Stimulated activated CD8-positive, alpha-beta memory T cell treated with anti-CD3 and anti-CD28 coated beads, Interleukin-2, amount 100 ng/mL, for 1 hour (primary cell): ENCODE results near the gene ZCWPW1.
"Not testable (repeated sequence)": the region's sequence is repeated elsewhere in the genome, so short reads cannot be mapped to it uniquely, and the experiment has no call there.

Experiments used
- DNase-seq, 2 donors: peaks; one replicate each; pipeline ENCODE4 v3.0.0-alpha.2; 2020; ENCODE audit warnings: low read depth in 2 of 2

The ZCWPW1 gene

DNA sequence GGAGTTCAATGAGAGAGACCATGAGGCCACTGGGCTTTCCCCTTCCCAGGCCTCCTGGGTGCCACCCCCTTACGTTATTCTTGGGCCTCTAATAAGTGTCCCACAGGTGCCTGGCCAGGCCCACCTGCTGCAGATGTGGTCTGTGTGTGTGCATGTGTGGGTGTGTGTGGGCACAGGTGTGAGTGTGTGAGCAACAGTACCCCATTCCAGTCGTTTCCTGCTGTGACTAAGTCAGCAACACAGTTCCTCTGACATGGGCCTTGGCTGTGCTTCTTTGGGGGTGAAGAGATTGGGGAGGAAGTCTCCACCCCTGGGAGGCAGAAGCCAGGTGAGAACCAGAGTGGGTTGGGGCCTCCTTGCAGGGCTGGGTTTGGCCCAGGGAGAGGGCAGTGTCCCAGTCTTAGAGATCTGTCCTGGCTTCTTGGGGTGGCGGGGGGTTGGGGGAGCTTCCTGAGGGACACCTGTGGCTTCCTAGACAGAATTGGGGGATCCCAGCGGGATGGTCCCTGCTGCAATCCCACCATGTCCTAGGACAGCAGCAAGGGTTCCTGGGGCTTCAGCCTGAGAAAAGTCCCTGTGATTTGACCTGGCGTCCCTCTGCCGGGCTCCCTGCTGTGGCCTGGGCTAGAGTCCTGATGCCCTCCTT, 74.7 kb downstream of the ZCWPW1 start:
- no peak for DNase-seq

DNA sequence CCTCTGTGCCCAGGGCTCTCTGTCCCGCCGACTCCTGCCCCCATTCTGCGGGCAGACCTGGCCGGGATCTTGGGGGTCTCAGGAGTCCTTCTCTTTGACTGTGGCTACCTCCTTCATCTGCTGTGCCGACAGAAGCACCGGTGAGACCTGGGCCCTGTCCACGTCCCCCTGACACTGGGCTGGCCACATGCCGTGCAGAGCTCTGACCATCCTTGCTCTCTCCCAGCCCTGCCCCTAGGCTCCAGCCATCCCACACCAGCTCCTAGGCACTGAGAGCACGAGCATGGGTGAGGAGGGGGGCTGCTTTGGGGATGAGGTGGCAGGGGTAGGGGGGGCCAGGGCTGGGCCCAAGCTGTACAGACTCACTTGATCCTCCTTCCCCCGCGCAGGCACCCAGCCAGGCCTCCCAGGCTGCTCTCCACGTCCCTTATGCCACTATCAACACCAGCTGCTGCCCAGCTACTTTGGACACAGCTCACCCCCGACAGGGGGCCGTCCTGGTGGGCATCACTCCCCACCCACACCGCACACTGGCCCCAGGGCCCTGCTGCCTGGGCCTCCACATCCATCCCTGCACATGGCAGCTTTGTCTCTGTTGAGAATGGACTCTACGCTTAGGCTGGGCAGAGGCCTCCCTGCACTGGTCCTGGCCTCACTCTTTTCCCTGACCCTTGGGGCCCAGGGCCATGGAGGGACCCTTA, 75.4 kb downstream of the ZCWPW1 start:
- no peak for DNase-seq

DNA sequence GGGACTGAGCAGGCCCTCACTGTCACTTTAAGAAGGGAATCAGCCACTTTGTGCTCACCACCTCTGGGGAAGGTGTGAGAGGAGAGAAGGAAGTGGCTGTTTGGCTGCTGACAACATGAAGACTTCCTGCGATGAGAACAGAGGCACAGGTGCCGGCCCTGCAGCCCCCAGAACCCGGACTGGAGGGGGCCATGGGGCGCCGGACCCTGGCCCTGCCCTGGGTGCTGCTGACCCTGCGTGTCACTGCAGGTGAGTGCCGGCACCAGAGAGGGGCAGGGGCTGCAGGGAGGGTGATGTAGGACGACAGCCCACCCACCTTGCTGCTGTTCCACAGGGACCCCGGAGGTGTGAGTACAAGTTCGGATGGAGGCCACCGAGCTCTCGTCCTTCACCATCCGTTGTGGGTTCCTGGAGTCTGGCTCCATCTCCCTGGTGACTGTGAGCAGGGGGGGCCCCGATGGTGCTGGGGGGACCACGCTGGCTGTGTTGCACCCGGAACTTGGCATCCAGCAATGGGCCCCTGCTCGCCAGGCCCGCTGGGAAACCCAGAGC, 76.2 kb downstream of the ZCWPW1 start:
- not testable (repeated sequence) for DNase-seq

DNA sequence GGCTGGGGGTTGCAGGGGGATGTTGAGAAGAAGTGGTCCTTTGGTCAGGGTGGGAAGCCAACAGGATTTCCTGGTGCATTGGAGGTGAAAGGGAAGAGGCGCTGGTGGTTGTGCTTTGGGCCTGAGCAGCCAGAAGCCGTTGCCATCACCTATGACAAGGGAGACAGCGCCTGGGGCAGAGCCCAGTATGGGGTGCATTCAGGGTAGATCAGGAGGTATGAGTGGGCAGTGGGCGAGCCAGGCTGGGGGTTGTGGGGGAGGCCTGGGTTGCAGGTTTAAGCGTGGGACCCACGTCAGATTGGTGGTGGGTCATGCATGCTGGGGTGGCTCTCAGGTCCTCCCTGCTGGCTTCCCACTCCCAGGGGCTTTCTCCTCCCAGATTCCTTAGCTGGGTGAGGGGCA, 76.8 kb downstream of the ZCWPW1 start:
- DNase-seq: no peak
